ENCODE data around the gene RTL1.

RTL1 gene

GRCh38 chr14:100864960-100865681 is 38.4 kb downstream of the RTL1 start:
- DNase-seq, result no peak

GRCh38 chr14:100864206-100864605 is 39.3 kb downstream of the RTL1 start:
- no peak for DNase-seq

- DNase-seq, result no peak
These were observed 40.7 kb downstream of the RTL1 start for GRCh38 chr14:100862793-100863192.

DNA sequence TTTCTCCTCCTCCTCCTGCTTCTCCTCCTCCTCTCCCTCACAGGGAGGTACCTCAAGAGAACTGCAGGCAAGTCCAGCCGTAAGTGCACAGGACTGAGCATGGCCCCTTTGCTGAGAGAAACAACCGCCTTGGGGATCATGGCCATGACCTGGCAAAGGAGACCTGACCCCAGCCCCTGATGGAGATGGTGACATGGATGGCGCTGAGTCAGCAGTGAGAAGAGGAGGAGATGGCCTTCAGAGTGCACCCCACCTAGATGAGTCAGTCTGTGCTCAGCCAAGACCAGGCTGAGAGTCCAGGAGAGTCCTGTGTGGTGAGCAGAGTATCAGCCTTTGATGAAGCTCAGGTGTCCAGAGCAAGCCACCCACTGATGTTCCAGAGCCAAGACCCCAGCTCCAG is 41.2 kb downstream of the RTL1 start:
- DNase-seq, result no peak

- DNase-seq, result no peak
These were observed 41.6 kb downstream of the RTL1 start for GRCh38 chr14:100861937-100862247.

DNA sequence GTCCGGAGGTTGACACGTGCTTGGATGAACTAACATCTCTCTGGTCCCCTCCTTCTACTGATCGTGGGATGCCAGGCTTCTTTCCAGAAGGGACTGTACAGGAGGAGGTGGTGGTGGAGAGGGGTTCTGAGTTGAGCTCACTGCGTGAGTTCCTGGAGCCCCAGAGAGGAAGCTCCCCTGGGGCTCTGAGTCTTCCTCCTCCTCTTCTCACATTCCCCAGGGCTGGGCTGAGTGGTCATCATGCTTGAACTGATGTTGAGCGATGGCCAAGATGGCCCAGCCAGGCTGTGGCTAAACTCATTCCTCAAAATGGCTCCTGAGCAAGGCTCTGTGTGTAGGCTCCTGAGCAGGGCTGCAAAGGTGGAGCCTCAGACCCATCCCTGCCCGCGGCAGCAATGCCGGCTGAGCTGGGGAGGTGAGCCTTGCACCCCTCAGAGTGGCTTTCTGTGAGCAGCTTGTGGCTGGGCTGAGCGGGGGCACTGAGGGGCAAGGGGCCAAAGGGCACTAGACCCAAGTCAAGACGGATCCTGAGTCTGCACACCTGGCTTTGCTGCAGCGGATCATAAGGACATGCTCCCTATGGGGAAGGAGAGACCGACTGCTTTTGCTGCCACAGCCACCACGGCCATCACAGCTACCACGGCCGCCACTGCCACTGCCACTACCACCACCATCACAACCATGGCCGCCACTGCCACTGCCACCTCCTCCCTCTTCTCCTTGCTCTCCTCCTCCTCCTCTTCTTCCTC is 42.2 kb downstream of the RTL1 start:
- no peak for DNase-seq

DNA sequence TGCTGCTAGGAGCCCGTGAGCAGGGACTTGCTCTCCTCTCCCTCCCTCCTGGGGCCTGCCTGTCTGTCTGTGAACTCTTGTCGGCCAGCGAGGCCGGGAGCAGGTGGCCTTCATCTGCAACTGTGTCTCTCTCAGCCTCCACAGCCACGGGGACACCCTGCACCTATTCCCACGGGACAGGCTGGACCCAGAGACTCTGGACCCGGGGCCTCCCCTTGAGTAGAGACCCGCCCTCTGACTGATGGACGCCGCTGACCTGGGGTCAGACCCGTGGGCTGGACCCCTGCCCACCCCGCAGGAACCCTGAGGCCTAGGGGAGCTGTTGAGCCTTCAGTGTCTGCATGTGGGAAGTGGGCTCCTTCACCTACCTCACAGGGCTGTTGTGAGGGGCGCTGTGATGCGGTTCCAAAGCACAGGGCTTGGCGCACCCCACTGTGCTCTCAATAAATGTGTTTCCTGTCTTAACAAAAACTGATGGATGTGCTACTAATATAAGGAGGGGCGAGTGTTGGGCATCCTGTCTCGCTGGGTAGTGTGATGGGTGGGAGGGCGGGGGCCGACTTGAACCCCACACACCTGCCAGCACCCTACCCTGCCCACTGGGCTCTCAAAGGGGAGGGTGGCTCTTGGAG is 42.9 kb downstream of the RTL1 start:
- DNase-seq, result no peak

DNA sequence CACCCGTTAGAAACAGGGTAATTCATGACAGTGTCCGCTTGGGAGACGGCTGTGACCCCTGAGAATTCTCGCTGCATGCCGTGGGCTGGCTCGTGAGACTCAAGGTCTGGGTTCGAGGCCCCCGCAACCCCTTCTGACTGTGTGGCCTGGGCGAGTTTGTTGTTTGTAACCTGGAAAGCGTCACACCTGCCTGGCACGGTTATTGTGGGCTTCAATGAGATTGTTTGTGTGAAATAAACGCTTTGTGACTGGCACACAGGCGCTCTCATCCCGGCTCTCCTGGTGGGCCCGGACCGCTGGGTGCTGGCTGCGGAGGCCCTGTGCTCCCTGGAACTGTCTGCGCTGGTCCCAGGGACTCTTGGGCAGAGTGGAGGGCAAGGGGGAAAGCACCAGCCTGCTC is 43.7 kb downstream of the RTL1 start:
- no peak for DNase-seq

GRCh38 chr14:100858838-100859220 is 44.7 kb downstream of the RTL1 start:
- DNase-seq, result no peak

GRCh38 chr14:100857923-100858837 is 45.3 kb downstream of the RTL1 start:
- DNase-seq, result no peak

- no peak for DNase-seq
These were observed 46.1 kb downstream of the RTL1 start for GRCh38 chr14:100857233-100857922.

DNA sequence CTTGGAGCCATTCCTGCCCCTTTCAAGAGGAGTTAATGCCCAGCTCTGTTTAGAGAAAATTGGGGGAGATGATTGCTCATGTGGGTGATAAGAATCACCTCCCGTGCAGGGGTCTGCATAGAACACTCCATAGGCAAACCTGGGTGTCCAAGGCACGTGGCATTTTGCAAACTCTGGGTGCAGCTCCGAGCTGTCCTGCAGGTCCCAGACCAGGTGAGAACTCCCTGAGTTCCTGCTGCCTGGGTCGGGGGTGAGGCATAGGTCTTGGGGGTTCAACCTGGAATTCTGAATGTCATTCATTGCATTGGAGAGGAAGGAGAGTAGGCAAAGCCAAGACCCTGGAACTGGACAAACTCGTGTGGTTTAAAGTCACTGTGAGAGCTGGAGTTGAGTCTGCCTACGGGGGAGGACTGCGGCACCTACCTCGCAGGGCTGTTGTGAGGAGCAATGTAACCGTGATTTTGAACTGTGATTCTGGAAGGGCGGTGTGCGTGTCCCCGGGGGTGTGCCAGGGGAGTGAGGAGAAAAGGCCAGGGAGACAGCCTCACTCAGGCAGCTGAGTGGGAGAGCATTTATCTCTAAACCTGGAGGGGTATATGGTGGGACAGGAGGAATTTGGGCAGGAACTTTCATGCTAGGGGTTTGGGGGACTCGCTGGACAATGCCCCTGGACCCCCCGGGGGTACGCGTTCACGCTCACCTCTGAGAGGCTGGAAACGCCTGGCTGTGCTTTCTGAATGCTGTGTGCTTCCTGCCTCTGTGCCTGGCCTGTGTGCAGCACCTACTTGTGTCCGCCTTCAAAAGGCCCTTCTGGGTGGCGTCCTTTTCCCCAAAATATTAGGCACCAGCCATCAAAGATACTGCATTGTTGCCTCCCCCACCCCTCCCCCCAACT is 47.2 kb downstream of the RTL1 start:
- no peak for DNase-seq

GRCh38 chr14:100855256-100855930 is 48.1 kb downstream of the RTL1 start:
- DNase-seq, result no peak

DNA sequence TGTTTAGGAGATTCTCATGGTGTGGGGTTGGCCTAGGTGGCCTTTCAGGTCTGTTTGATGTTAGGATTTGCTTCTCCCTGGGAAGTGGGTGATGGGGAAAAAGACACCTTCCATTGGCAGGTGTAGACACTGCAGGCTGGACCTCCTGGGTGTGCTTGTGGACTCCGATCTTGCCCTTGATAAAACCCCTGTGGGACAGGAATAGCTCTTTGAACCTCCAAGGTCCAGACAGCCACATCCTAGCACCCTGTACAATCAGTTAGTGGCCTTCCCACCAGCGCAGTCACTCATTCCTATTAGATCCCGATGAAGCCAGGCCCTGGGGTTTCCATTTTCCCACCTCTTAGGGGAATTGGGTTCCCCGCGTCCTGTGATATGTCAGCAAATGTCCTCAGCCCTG is 49.1 kb downstream of the RTL1 start:
- no peak for DNase-seq

DNA sequence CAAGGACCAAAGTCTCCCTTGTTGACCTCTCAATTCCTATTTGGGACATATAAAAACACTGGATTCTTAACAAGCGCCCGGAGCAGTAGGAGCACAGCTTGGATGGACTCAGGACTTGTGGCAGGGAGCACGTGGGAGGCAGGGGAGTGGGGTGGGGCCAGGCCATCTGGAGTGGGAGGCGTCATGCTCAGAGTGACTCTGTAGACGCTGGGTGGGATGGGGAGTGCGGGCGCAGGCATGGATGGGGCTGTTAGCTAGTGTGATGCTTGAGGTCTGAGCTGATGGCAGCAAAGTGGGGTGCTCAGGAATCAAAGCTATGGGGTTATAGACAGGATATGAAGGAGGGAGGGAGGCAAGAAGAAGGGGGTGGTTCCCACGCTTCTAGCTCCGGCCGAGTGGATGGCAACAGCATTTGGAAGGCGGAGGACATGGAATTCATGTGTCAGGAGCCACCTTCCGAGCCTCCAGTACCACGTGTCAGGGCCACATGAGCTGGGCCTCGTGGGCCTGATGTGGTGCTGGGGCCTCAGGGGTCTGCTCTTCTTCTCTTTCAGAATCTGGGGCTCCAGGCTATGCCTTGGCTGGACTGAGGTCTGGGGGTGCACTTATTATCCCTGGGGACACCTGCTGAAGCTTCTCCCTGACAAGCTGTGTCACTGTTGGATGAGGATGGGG is 51.4 kb downstream of the RTL1 start:
- no peak for DNase-seq

DNA sequence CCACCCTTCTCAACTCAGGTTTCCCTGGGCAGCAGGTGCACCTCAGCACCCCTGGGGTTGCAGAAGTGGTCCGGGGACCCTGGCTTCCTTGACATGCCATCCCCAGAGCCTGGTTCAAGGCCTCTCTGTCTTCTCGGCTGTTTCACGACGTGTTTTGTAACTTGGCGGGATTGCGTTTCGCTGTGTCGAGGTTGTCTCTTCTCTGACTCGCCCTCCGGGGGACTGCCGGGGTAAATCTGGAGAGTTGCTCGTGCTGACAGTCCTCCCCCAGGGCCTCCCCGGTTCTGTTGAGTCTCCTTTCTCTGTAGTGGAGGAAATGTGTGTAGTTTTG is 52.0 kb downstream of the RTL1 start:
- DNase-seq, result no peak

DNA sequence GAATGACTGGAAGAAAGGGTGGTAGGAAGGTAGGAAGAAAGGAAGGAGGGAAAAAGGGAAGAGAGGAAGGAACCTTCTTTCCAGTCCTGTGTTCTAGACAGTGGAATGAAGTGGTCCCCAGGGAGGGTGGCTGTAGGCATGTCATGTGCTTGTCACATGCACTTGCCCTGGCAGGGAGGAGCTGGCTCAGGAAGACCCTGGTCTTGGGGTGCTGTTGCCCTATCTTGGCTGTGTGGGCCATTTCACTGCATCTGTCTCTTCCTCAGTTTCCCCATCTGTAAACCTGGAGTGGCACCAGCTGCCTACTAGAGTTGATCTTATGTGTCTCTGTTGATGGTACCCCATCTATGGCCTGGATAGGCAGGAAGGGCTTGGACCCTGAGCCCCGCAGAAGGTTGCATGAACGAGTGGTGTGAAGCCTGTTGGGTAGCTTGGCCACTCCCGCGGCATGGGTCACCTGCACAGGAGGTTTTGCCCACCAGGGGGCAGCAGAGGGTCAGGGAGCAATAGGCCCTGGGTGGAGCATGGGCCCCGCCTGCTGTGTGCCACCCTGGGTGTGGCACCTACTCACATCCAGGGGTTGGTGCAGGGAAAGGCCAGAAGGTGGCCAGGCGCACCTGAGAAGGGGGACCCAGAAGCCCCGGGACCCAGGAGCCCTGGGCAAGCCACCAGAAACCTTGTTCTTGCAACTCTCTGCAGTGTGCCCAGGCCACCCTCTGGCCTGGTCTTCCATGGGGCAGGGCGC is 52.5 kb downstream of the RTL1 start:
- no peak for DNase-seq

GRCh38 chr14:100849115-100849781 is 54.3 kb downstream of the RTL1 start:
- DNase-seq, result no peak

GRCh38 chr14:100846309-100846859 is 57.1 kb downstream of the RTL1 start:
- DNase-seq, result no peak
